ENCODE data around the gene SH2D2A.

- TF ChIP-seq, protein P1, sequence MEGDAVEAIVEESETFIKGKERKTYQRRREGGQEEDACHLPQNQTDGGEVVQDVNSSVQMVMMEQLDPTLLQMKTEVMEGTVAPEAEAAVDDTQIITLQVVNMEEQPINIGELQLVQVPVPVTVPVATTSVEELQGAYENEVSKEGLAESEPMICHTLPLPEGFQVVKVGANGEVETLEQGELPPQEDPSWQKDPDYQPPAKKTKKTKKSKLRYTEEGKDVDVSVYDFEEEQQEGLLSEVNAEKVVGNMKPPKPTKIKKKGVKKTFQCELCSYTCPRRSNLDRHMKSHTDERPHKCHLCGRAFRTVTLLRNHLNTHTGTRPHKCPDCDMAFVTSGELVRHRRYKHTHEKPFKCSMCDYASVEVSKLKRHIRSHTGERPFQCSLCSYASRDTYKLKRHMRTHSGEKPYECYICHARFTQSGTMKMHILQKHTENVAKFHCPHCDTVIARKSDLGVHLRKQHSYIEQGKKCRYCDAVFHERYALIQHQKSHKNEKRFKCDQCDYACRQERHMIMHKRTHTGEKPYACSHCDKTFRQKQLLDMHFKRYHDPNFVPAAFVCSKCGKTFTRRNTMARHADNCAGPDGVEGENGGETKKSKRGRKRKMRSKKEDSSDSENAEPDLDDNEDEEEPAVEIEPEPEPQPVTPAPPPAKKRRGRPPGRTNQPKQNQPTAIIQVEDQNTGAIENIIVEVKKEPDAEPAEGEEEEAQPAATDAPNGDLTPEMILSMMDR (IDR thresholded peaks at IDR 0.05): no peak
- TF ChIP-seq POLR2AphosphoS5 (IDR thresholded peaks at IDR 0.05): no peak
- no peak for TF ChIP-seq POLR2A (IDR thresholded peaks at IDR 0.05)
These were observed 43.7 kb downstream of the SH2D2A start for GRCh38 chr1:156772728-156773497.
